GM12864 (cell line): ENCODE data around the gene PRICKLE2.

Experiments
- DNase-seq: peaks from one replicate; pipeline ENCODE4 v3.0.0-alpha.2; 2011; ENCODE audit warnings: low read depth
- H3K4me3 ChIP-seq: 2 replicates; pipeline ENCODE4 v1.5.1; 2011; ENCODE audit warnings: mild to moderate bottlenecking, low read depth, low read length, control low read depth
- CTCF ChIP-seq: IDR thresholded peaks from 2 replicates; pipeline ENCODE4 v1.5.1; 2011; ENCODE audit warnings: low read depth, mild to moderate bottlenecking, moderate library complexity, low read length, control low read depth, inconsistent platforms; ENCODE audit errors: missing control alignments

PRICKLE2 gene

DNA sequence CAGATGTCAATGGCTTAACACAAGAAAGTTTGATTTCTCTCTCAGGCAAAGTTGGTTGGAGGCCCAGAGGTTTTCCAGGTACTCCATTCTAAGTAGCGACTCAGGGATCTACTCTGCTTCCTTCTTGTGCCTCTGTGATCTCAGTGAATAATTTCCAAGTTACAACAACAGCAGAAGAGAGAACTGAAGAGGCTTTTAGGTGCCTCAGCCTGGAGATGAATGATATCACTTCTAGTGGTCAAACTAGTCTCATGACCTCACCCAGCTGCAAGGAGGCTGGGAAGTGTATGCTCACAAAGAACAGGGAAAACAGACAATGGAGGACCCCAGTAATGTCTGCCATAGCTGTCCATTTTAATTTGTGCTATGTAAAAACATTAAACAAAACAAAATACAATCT lies 4.6 kb upstream of the PRICKLE2 start:
- no peak for TF ChIP-seq CTCF
- H3K4me3 ChIP-seq = no peak overlapping the region
- DNase-seq = no peak

DNA sequence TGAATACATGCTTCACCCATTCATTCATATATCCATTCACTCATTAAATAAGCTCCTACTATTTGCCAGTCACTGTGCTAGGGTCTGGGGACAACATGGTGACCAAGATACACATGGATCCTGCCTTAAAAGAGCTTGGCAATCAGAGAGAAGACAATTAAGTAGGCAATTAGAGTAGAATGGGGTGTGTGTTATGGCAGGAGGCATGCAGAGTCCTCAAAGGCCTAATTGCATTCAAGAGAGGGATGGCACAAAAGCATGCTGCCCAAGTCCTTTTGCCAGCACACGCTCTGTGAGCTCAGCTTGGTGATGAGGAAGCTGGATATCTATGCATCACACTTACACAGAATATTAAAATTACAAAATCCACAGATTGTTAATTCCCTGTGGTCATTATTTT lies 2.8 kb upstream of the PRICKLE2 start:
- no peak for DNase-seq
- no peak for TF ChIP-seq CTCF
- no peak overlapping the region for H3K4me3 ChIP-seq

GRCh38 chr3:64226730-64227129 lies 1.5 kb upstream of the PRICKLE2 start:
- DNase-seq = no peak
- H3K4me3 ChIP-seq = no peak overlapping the region
- no peak for TF ChIP-seq CTCF

DNA sequence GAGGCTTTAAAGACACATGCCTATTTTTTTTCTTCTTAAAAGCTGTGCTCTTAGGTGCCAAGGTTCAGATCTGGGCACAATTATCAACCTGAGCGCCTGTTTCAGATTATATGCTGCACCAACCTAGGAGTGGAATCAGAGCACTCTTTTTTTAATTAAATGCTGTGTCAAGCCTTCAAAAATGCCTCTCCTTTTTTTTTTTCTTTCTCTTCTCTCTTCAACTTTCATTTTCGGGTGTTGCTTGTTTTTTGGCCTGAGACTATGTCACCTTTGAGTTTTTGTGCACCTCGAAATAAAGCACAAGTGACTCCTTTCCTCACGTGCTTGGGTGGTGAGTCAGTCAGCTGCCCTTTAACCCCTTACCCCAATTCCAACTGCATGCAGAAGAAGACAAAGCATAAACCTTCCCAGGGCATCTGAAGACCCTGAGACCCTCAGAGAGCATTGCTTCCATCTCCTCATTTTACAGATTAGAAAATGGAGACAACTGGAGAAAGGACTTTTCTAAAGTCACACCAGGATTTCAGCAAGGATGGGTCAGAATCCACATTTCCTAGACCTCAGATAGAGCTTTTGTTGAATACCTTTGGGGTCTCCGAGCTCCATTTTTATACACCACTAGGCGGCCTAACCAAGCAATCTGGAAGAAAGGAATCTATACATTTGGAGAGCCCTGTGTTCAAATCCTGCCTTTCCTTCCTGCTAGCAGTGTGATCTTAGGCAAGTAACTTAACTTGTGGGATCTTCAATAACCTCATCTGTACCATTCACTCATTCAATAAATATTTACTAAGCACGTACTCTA lies 631 bp upstream of the PRICKLE2 start:
- no peak for TF ChIP-seq CTCF
- no peak for DNase-seq
- peak overlapping the region; percentile 56; the same call in 1 of the 2 replicates for H3K4me3 ChIP-seq

GRCh38 chr3:64223791-64224745 lies 1.2 kb downstream of the PRICKLE2 start:
- DNase-seq = no peak
- TF ChIP-seq CTCF = no peak
- H3K4me3 ChIP-seq = peak overlapping the region; percentile 56; the same call in 1 of the 2 replicates

DNA sequence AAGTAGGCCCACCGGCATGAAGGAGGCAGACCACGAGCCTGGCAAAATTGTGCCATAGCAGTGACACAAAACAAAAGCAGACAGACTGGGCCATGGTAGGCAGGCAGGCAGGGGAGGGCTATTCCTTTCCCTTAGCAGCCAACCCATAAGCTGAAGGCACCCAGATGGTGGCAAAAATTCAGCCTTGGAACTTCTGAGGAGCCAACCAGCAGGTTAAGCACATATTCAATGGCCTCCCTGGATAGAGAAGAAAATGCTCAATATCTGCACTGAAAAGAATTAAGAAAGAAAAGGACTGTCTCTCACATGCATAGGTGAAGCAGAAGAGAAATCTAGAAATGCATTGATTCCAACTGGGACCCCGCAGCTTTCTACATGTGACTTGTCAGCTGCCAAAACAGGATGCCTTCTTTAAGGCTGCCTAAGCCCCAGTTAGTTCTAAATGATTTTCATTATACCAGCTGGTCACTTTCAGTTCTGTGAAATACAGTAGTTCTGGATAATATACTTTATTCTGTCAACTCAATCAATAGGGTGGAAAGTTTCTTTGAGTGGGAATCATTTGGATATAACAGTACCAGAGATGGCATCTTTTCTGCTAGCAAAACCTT lies 2.7 kb downstream of the PRICKLE2 start:
- no peak for DNase-seq
- H3K4me3 ChIP-seq = no peak overlapping the region
- TF ChIP-seq CTCF = no peak
